H7 (cell line): ENCODE measurements around the gene SCGN. TPM values are rescaled to one million over a fixed set of nuclear protein-coding genes. Genes with fewer than 3 reads are reported as not detected.

Source experiments
- DNase-seq: peaks from one replicate; pipeline ENCODE4 v3.0.0; 2012
- H3K27me3 ChIP-seq: 2 replicates; pipeline ENCODE4 v1.6.0; 2011; ENCODE audit warnings: mild to moderate bottlenecking, low read length; ENCODE audit not compliant: control insufficient read depth, insufficient read depth
- H3K36me3 ChIP-seq: replicated peaks from 2 replicates; pipeline ENCODE4 v1.5.1; 2011; ENCODE audit warnings: low read length; ENCODE audit not compliant: control insufficient read depth, insufficient read depth
- H3K4me3 ChIP-seq: 2 replicates; pipeline ENCODE4 v1.5.1; 2011; ENCODE audit warnings: low read depth, mild to moderate bottlenecking, control low read depth, low read length, moderate library complexity; ENCODE audit not compliant: insufficient read depth
- total RNA-seq: library from RNA; depleted of rRNA; stranded (reverse); fragments of >200 nt; shearing (Covaris generic); gene quantifications from 2 replicates; pipeline ENCODE4 v1.2.3, GENCODE V29; 2014

Gene SCGN
- total RNA-seq, 1 experiment from 2014 or later: not detected

DNA sequence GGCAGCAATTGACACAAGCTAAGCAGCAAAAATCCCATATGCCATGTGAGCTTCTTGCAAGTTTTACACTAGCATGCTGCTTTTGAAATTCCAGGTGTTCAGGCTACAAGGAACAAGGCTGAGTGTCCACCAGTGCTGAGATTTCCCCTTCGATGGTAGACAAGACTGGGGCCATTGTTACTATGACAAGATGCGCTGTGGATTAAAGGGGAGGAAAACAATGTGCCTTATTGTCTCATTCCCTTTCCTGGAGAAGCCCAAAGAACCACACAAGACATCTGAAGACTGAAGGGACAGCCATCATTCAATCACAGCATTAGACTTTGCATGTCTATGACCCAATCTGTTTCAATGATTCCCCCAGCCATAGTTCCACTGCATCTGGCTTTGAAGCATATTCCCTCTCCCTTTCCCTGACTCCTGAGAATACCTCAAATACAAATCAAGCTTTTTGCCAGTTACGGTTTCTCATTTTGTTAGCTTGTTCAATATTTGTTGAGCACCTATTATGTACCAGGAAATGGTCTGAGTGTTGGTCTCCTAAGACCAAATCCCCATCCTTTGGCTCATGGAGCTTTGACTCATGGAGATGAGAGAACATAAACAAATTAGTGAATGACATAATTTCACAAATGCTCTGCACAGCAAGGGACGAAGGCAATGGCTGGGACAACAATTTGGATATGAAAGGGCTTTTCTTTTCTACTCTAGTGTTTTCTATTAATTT, 23.4 kb upstream of the SCGN start:
- Histone ChIP-seq H3K27me3 (no peaks in the 10 kb centered on the region), H3K36me3 (no peaks in the 10 kb centered on the region), H3K4me3 (no peak overlapping the region)
- no peak for DNase-seq

DNA sequence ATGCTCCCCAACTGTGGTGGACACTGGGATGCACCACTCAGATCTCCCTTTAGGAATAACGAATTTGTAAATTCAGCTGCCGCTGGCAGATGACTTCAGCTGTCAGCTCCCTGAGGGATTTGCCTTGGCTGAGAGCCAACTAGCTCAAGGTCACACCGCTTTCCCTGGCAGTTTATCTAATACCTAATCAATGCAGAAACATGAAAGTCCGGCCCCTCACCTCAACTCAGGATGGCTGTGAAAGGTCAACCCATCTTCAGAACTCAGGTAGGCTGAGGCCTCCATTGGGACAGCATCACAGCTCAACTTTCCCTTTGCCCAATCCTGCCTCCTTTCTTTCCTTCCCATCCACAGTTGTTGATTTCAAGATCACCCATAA, 22.8 kb upstream of the SCGN start:
- DNase-seq: no peak
- Histone ChIP-seq H3K36me3 (no peaks in the 10 kb centered on the region), H3K27me3 (no peaks in the 10 kb centered on the region), H3K4me3 (no peak overlapping the region)

DNA sequence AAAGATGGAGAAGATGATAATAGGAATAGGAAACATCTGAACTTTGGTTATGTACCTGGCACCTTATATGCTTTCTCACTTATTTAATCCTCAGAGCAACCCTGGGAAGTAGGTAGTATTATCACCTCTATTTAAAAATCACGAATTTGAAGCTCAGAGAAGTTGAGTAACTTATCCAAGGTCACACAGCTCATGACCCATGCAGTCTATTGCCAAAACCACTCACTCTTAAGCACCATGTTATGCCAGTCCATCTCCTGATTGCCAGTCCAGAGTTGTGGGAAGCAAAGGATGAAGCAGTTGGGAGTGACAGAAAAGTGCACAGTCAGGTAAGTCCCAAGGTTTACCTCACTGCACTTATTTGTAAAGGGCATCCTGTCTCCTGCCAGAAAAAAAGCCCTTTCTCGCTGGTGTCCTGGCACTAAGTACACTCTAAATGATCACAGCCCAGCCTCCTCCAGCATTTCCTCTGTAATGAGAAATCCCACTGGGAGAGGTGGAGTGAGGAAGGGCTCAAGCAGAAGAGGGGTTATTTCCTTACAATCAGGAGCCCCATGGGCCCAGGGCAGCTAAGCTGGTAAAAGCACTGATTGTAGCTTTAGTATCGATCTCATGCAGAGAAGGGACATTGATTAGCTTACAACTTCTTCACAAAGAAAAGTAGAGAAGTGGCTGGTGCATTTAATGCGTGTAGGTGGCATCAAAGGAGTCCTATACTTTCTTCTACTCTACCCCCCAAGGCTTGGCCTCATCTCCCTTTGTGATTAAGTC, 21.3 kb upstream of the SCGN start:
- Histone ChIP-seq H3K4me3 (no peak overlapping the region), H3K36me3 (no peaks in the 10 kb centered on the region), H3K27me3 (no peaks in the 10 kb centered on the region)
- no peak for DNase-seq

DNA sequence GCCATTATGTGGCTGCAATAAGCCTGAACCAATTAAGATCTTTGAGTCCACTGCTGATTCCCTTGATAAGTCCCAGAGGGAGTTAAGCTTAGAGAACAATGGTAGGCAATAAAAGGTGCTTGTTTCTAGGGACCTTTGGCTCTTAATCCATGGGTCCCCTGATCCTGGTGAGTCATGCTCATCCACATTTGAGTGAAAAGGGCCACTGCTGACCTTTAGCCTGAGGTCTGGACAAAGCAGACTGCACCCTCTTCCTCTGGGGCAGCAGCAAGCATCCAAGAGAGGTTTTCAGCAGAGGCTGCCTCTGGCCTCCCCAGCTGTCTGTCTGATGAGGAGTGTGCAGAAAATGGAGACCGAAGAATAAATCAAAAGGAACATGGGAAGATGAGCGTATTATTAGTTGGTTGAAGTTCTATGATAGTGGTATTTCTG, 16.1 kb upstream of the SCGN start:
- Histone ChIP-seq H3K36me3 (no peaks in the 10 kb centered on the region), H3K27me3 (no peaks in the 10 kb centered on the region), H3K4me3 (no peak overlapping the region)
- no peak for DNase-seq

DNA sequence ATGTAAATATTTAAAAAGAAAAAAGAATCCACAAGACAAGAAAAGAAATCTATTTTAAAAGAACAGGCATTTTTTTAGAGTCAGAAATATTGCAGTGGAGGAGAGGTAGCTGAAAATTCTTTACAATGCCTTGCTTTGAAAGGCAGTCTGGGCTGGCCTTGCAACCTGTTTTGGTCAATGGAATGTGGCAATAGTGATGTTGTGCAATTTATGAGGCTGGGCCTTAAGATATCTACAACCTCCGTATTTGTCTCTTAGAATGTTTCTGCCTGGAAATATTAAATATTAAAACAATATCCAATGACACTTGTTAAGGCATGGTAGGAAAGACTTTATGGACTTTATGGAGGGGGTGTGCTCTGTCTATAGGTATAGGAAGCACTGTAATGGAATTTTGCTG, 14.8 kb upstream of the SCGN start:
- Histone ChIP-seq H3K36me3 (no peaks in the 10 kb centered on the region), H3K4me3 (no peak overlapping the region), H3K27me3 (no peaks in the 10 kb centered on the region)
- DNase-seq: no peak

DNA sequence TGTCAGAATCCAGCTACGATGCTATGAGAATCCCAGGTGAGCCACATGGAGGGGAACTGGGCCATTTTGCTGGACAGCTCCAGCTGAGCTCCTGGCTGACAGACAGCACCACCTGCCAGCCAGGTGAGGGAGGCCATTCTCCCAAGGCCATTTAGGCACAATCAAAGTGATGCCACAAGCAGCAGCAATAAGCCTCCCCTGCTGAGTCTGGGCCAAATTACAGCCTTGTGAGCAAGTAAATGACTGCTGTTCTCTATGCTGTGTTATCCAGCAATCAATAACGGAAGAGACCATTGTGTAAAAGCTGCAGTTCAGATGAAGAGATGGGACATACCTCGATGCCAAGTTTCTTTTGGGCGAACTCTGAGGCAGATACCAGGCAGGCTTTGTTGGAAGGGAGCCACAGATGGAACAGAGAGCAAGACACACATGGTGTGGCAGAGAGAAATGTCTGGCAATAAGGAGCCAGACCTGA, 14.0 kb upstream of the SCGN start:
- DNase-seq: peak; percentile 26
- Histone ChIP-seq H3K36me3 (no peaks in the 10 kb centered on the region), H3K27me3 (no peaks in the 10 kb centered on the region), H3K4me3 (no peak overlapping the region)

DNA sequence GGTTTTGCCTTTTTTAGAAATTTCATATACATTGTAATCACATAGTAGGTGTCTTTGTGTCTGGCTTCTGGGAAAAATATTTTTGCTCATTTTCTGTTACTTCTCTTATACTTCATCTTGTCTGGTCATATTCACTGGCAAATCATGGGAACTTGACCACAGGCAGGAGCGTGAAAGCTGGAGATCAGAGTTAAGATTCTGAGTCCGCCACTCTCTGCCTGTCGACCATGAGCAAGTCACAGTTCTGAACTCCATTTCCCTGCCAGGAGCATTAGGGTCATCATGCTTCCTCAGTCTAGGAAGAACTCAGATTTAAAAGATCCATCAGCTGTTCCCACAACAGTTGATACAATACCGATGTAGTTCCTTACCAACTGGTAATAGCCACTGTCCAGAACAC, 12.4 kb upstream of the SCGN start:
- H3K36me3 ChIP-seq: no peaks in the 10 kb centered on the region
- H3K4me3 ChIP-seq: no peak overlapping the region
- no peaks in the 10 kb centered on the region for H3K27me3 ChIP-seq
- no peak for DNase-seq

DNA sequence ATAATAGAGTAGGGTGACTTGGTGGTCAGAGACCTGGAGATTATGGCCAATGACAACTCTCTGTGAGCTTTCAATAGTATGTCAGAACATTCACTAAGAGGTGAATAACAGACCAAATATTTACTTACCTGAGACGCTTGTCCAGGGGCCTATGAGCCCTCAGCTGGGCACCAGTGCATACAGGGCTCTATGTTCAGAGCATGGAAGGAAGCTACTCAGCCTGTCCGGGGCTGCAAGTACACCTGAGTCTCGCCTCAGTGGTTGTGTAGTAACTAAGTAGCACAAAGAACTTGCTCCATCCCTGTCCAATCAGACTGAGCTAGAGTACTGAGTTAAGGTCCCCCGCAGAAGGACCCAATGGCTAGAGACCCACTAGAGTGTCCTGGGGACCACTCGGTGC, 11.6 kb upstream of the SCGN start:
- no peak overlapping the region for H3K4me3 ChIP-seq
- no peaks in the 10 kb centered on the region for H3K36me3 ChIP-seq
- no peak for DNase-seq
- no peaks in the 10 kb centered on the region for H3K27me3 ChIP-seq

DNA sequence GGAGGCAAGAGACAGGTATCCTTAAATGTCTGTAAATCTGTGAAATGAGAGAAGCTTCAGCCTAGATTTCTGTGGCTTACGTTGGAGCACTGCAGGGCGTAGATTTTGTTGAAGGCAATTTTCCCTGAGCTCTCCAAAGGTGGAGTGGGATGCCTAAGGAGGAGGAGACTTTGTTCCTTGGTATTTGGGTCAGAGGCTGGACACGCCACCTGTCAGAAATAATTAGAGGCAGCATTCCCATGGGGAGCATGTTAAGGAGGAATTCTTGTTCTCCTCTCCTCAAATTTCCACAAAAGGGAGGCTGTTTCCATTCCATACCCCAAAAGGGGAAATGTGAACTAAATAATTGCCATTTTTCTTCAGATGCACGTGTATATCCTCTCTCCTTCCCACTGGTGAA, 11.1 kb upstream of the SCGN start:
- Histone ChIP-seq H3K36me3 (no peaks in the 10 kb centered on the region), H3K27me3 (no peaks in the 10 kb centered on the region), H3K4me3 (no peak overlapping the region)
- no peak for DNase-seq

DNA sequence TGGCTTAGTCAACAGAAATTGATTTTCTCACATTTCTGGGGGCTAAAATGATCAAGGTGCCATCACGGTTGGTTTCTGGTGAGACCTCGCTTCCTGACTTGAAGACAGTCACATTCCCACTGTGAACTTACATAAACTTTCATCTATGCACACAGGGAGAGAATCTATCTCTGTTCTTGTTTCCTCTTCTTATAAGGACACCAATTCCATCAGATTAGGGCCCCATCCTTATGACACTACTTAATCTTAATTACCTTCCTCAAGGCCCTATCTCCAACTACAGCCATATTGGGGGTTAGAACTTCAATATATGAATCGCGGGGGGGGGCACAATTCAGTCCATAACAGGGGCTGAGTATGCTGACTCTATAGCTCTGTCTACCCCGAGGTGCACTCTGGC, 10.6 kb upstream of the SCGN start:
- no peaks in the 10 kb centered on the region for H3K36me3 ChIP-seq
- no peaks in the 10 kb centered on the region for H3K27me3 ChIP-seq
- H3K4me3 ChIP-seq: no peak overlapping the region
- no peak for DNase-seq

DNA sequence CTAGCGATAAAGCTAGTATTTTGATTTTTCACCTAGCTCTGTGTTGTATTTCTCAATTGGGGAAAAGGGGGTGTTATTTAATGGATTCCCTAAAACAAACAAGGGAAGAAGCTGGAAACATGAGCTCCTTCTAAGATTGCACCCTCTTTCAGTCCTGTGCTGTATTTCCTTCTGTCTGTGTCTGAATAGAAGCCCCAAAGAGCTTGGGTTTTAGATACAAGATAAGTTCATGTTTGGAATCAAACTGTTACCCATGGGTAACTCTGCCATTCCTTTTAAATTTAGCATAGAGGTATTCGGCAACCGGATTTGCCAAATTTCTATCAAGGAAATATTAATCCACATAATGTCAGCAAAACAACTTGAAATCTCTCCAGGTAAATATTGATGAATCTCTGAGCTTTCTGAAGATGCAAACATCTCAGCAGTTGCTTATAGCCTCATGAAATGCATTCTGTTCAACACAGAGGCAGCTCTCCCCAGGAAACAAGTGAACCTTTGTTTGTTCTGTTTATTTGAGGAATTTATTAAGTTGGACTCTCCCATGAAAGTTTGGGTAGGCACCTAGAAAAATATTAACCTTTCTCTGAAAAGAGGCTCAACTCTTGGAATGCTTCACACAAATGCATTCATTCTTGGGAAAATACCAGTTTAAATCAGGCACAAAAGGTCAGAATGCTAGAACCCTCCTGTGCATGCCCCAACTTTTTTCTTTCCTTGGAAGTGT, 9.9 kb upstream of the SCGN start:
- Histone ChIP-seq H3K4me3 (no peak overlapping the region), H3K27me3 (no peaks in the 10 kb centered on the region), H3K36me3 (no peaks in the 10 kb centered on the region)
- no peak for DNase-seq

DNA sequence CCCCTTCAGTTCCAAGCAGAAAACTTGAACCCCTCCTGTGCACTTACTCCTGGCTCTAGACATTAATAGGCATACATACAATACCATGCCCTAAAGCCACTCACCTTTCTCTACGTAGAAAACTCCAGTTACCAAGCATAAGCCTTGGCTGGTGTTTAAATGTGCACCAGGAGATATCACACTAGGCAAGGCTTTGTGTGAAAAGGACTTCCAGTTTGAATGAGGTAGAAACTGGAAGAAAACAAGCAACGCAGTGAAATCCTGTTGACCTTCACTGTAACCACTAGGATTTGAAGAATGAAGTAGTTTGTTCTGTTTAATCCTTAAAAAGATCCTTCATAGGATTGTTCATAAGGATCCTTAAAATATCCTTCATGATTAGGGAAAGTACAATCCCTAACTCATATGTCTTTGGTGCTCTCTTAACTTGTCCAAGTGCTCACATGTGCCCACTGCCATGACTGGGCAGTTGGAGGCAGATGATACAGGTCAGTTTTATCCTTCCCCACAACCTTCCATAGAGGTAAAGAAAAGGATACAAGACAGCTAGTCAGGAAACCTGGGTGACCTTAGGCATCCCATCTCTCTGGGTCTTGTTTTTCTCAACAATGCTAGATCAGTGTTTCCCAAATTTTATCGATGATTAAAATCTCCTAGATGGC, 9.2 kb upstream of the SCGN start:
- no peak for DNase-seq
- Histone ChIP-seq H3K4me3 (no peak overlapping the region), H3K36me3 (no peaks in the 10 kb centered on the region), H3K27me3 (no peaks in the 10 kb centered on the region)

DNA sequence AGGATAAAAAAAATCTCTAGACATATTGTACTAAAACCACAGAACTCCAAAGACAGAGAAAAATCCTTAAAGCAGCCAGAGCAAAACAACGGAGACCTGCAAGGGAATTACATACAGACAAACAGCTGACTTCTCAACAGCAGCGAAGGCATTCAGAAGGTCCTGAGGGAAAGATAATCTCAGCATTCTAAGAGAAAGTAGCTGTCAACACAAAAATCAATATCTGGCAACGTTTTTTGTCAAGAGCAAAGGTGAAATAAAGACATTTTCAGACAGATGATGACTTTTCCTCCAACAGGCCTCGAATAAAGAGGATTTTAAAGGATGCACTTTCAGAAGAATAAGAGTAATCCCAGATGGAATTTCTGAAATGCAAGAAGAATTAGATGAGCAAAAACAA, 6.1 kb upstream of the SCGN start:
- no peaks in the 10 kb centered on the region for H3K27me3 ChIP-seq
- no peak for DNase-seq
- H3K4me3 ChIP-seq: no peak overlapping the region
- H3K36me3 ChIP-seq: no peaks in the 10 kb centered on the region

DNA sequence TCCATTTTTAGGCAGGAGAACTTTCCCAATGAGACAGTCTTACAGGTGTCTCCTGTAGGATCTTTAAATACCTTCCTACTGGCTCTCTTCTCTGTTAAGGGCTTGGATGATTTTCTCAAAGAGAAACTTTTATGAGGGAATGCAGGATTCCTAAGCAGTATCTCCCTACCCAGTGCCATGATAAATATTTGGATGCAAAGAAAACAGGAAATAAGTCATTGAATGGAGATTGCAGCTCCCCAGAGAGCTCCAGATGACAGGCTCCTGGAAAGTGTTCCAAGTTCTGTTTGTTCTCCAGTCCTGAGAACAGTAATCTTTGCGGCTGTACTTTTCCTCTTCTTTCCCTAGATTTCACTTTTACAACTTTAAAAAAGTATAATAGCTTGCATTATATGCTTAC, 2.4 kb upstream of the SCGN start:
- DNase-seq: no peak

More for the DNA sequence above, 2.4 kb upstream of the SCGN start:
- Histone ChIP-seq H3K36me3 (no peaks in the 10 kb centered on the region), H3K4me3 (no peak overlapping the region), H3K27me3 (peaks cover 9% of the 10 kb centered on the region)
